Thyroid gland (tissue), 4 donors: Measurements from ENCODE around the gene TNC.

ENCODE experiments used
- CTCF ChIP-seq, 6 experiments: fragments of 200-600 bp in 3 of 6; fragments of 450-650 bp in 3 of 6; sonication (generic) in 3 of 6; IDR thresholded peaks; one replicate each; pipeline ENCODE4 v1.5.1; 2016 to 2019; ENCODE audit warnings: antibody characterized with exemption in 6 of 6, mild to moderate bottlenecking in 2 of 6, inconsistent platforms in 1 of 6, moderate library complexity in 1 of 6
- POLR2A ChIP-seq, 2 donors: fragments of 450-650 bp; IDR thresholded peaks; one replicate each; pipeline ENCODE4 v1.6.1; 2017; ENCODE audit warnings: antibody characterized with exemption in 2 of 2, mild to moderate bottlenecking in 2 of 2, moderate library complexity in 1 of 2

DNA sequence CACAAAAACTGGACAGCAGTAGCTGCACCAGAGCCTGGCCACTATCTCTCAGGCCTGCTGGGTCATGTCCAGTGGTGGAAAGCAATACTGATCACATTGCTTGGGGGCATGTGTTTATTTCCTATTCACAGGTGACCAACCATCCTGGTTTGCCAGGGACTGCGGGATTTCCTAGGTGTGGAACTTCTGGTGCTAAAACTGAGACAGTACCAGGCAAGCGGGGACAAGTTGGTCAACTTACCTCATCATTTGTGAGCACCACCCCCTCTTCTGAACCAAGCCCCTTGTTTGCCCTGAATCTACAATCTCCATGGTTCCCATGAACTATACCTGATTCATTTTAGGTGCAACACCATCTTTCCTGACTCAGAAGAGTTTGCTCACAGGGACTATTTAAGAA lies 81.3 kb downstream of the TNC start:
- TF ChIP-seq CTCF (IDR thresholded peaks at IDR 0.05) (no peak), POLR2A (IDR thresholded peaks at IDR 0.05) (no peak)
